ENCODE measurements around the gene SMAD5. TPM values are rescaled to one million over a fixed set of nuclear protein-coding genes. Genes with fewer than 3 reads are reported as not detected.

SMAD5 gene
- total and polyA plus RNA-seq, 2 donors (not counting 1 experiment from before 2014, with no cell fraction given): 9.4 to 38.6 TPM

- no peaks in the 10 kb centered on the region for H3K9me3 ChIP-seq (ENCODE audit: control extremely low read depth in 1 of 3, control insufficient read depth in 2 of 3, insufficient read depth in 1 of 3, low read length in 2 of 3)
Measured at GRCh38 chr5:136099870-136100269, 32.8 kb upstream of the SMAD5 start.

GRCh38 chr5:136101884-136102283, 30.8 kb upstream of the SMAD5 start:
- no peaks in the 10 kb centered on the region for H3K9me3 ChIP-seq (ENCODE audit: control extremely low read depth in 1 of 3, control insufficient read depth in 2 of 3, insufficient read depth in 1 of 3, low read length in 2 of 3)
- no peaks in the 10 kb centered on the region for H3K36me3 ChIP-seq (replicated peaks in 1 of 2; ENCODE audit: control extremely low read depth in 1 of 2, control insufficient read depth in 1 of 2, extremely low read depth in 1 of 2, insufficient read depth in 2 of 2, low read length in 1 of 2)
- H3K4me3 Mint-ChIP-seq: no peak overlapping the region
- WGBS (ENCODE audit: insufficient coverage): no CpG with 5 or more reads among the region's 1 CpG
- TF ChIP-seq EZH2 (IDR thresholded peaks at IDR 0.05; ENCODE audit: borderline replicate concordance, insufficient read depth, low read depth, low read length, poor library complexity, severe bottlenecking) (no peak), CTCF (IDR thresholded peaks at IDR 0.05) (no peak)
- no peaks in the 10 kb centered on the region for H3K4me1 ChIP-seq (ENCODE audit: control insufficient read depth in 2 of 2, insufficient read depth in 2 of 2, low read length in 2 of 2)
- peaks cover 0 to 7% (median 0%) of the 10 kb centered on the region in 4 experiments for H3K27me3 ChIP-seq (replicated peaks in 1 of 4; ENCODE audit: control extremely low read depth in 1 of 4, control insufficient read depth in 3 of 4, insufficient read depth in 4 of 4, low read length in 3 of 4)
- no peaks in the 10 kb centered on the region for H3K9me3 Mint-ChIP-seq (ENCODE audit: insufficient read depth)
- H3K4me3 ChIP-seq (ENCODE audit: control extremely low read depth in 1 of 5, extremely low read depth in 1 of 5, insufficient read depth in 1 of 5, low read depth in 2 of 5, low read length in 4 of 5): no peak overlapping the region
- ChIA-PET POLR2A (no interaction called here), CTCF (no interaction called here)
- no peak overlapping the region for H3K27ac Mint-ChIP-seq
- intact Hi-C loops (cut with micrococcal nuclease): no loop called here
- H3K27me3 Mint-ChIP-seq: peaks cover 11% of the 10 kb centered on the region
- H2AFZ ChIP-seq (ENCODE audit: insufficient read depth, low read depth, low read length, poor library complexity, severe bottlenecking): no peak overlapping the region
- no peaks in the 10 kb centered on the region for H3K4me1 Mint-ChIP-seq
- no peaks in the 10 kb centered on the region for H3K79me2 ChIP-seq (ENCODE audit: control insufficient read depth, insufficient read depth, low read length)
- no peak for ATAC-seq (ENCODE audit: low read depth)
- H3K27ac ChIP-seq (ENCODE audit: low read length in 2 of 2): no peak overlapping the region
- no peak overlapping the region for H3K9ac ChIP-seq (ENCODE audit: low read length)
- DNase-seq: no peak
- no peaks in the 10 kb centered on the region for H4K20me1 ChIP-seq (ENCODE audit: control insufficient read depth, insufficient read depth, low read length, poor library complexity, severe bottlenecking)
- no peak overlapping the region for H3K4me2 ChIP-seq (replicated peaks; ENCODE audit: low read depth, low read length, poor library complexity, severe bottlenecking)

More at GRCh38 chr5:136099870-136100269, 32.8 kb upstream of the SMAD5 start:
- no peaks in the 10 kb centered on the region for H3K36me3 ChIP-seq (replicated peaks in 1 of 2; ENCODE audit: control extremely low read depth in 1 of 2, control insufficient read depth in 1 of 2, extremely low read depth in 1 of 2, insufficient read depth in 2 of 2, low read length in 1 of 2)
- no peak overlapping the region for H3K4me2 ChIP-seq (replicated peaks; ENCODE audit: low read depth, low read length, poor library complexity, severe bottlenecking)
- ATAC-seq (ENCODE audit: low read depth) (no peak), DNase-seq (no peak)
- WGBS (ENCODE audit: insufficient coverage): no CpG with 5 or more reads among the region's 3 CpGs
- H3K27ac Mint-ChIP-seq: no peak overlapping the region
- no peak overlapping the region for H3K9ac ChIP-seq (ENCODE audit: low read length)
- ChIA-PET POLR2A (no interaction called here), CTCF (no interaction called here)
- H3K4me3 Mint-ChIP-seq: no peak overlapping the region
- H3K4me3 ChIP-seq (ENCODE audit: control extremely low read depth in 1 of 5, extremely low read depth in 1 of 5, insufficient read depth in 1 of 5, low read depth in 2 of 5, low read length in 4 of 5): no peak overlapping the region
- TF ChIP-seq CTCF (IDR thresholded peaks at IDR 0.05): no peak
- no peak for TF ChIP-seq EZH2 (IDR thresholded peaks at IDR 0.05; ENCODE audit: borderline replicate concordance, insufficient read depth, low read depth, low read length, poor library complexity, severe bottlenecking)
- H3K4me1 Mint-ChIP-seq: no peaks in the 10 kb centered on the region
- H3K79me2 ChIP-seq (ENCODE audit: control insufficient read depth, insufficient read depth, low read length): no peaks in the 10 kb centered on the region
- intact Hi-C loops (cut with micrococcal nuclease): no loop called here
- H3K27ac ChIP-seq (ENCODE audit: low read length in 2 of 2): no peak overlapping the region
- no peak overlapping the region for H2AFZ ChIP-seq (ENCODE audit: insufficient read depth, low read depth, low read length, poor library complexity, severe bottlenecking)
- peaks cover 0 to 7% (median 0%) of the 10 kb centered on the region in 4 experiments for H3K27me3 ChIP-seq (replicated peaks in 1 of 4; ENCODE audit: control extremely low read depth in 1 of 4, control insufficient read depth in 3 of 4, insufficient read depth in 4 of 4, low read length in 3 of 4)
- H3K27me3 Mint-ChIP-seq: peaks cover 23% of the 10 kb centered on the region
- H3K4me1 ChIP-seq (ENCODE audit: control insufficient read depth in 2 of 2, insufficient read depth in 2 of 2, low read length in 2 of 2): no peaks in the 10 kb centered on the region
- no peaks in the 10 kb centered on the region for H4K20me1 ChIP-seq (ENCODE audit: control insufficient read depth, insufficient read depth, low read length, poor library complexity, severe bottlenecking)
- H3K9me3 Mint-ChIP-seq (ENCODE audit: insufficient read depth): no peaks in the 10 kb centered on the region

Data from B cell (primary cell).